SK-N-MC (cell line): ENCODE data around the gene MMS19.

Experiments
- EZH2 ChIP-seq: fragments of 200-600 bp; sonication (generic); IDR thresholded peaks from one replicate; pipeline ENCODE4 v1.6.1; 2017; ENCODE audit warnings: antibody characterized with exemption
- POLR2AphosphoS5 ChIP-seq: IDR thresholded peaks from 2 replicates; pipeline ENCODE4 v1.6.1; 2012; ENCODE audit warnings: mild to moderate bottlenecking, low read depth, low read length, borderline replicate concordance

DNA sequence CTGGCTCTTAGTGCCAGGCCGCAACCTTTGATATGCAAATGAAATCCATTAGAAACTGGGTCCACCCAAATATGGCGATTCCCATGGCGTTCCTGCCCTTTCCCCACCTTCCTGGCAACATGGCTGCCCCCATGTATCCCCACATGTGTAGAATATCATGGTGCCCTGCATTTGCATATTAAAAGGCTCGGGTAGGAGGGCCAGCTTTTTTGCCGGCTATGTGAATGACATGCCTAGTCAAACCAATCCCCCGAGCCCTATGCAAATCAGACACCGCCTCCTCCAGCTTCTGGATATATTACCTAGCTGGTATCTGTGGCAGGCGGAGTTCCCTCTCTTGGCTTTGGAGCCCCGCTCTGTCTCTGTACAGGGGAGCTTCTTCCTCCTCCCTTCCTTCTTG, 18.3 kb downstream of the MMS19 start:
- TF ChIP-seq EZH2 (no peak), POLR2AphosphoS5 (no peak)
